OCI-LY1 (cell line): ENCODE measurements around the gene GON4L.

Source experiments
- EZH2 ChIP-seq: fragments of 200-600 bp; sonication (generic), shearing (Covaris generic); IDR thresholded peaks from 2 replicates; pipeline ENCODE4 v1.8.0; 2017; ENCODE audit warnings: borderline replicate concordance, mixed run types, mild to moderate bottlenecking, antibody characterized with exemption, low read length, moderate library complexity, mixed read lengths
- TF ChIP-seq, protein P1 (sequence below): fragments of 200-600 bp; sonication (generic), shearing (Covaris generic); IDR thresholded peaks from 2 replicates; pipeline ENCODE4 v1.5.1; 2017; ENCODE audit warnings: mild to moderate bottlenecking, antibody characterized with exemption, low read length, moderate library complexity, mixed read lengths

DNA sequence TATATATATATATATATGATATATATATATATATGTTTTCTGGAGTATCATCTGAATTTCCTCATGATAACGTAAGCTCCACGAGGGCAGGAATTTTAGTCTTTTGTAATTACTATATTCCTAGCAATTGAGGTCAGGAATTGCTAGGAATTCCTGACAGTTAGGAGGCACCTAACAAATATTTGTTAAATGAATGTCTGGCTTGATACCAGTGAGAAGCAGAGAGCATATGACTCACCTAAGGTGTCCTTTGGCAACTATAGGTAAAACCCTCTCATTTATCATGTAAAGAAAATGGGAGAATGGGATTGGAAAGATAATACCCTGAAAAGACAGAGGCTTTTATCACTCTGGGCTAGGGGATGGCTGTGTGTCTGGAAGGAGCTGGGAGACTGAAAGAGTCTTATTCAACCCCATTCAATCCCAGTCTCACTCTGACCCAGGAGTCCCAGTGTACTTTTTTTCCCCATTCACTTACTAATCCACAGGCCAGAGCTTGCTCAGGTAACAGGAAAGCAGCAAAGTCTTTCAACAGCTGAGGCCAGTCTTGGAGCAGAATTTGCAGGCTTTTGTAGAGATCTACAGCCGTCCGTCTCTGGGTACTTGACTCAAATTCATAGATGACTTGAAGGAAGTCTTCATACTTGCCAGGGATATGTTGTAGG is 96.9 kb downstream of the GON4L start:
- TF ChIP-seq, protein P1, sequence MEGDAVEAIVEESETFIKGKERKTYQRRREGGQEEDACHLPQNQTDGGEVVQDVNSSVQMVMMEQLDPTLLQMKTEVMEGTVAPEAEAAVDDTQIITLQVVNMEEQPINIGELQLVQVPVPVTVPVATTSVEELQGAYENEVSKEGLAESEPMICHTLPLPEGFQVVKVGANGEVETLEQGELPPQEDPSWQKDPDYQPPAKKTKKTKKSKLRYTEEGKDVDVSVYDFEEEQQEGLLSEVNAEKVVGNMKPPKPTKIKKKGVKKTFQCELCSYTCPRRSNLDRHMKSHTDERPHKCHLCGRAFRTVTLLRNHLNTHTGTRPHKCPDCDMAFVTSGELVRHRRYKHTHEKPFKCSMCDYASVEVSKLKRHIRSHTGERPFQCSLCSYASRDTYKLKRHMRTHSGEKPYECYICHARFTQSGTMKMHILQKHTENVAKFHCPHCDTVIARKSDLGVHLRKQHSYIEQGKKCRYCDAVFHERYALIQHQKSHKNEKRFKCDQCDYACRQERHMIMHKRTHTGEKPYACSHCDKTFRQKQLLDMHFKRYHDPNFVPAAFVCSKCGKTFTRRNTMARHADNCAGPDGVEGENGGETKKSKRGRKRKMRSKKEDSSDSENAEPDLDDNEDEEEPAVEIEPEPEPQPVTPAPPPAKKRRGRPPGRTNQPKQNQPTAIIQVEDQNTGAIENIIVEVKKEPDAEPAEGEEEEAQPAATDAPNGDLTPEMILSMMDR, result no peak
- no peak for TF ChIP-seq EZH2
